Loucy (cell line): ENCODE measurements around the gene DOK7.

Source experiments
- H2AFZ ChIP-seq: fragments of 200-600 bp; sonication (generic); 2 replicates; pipeline ENCODE4 v1.6.0; 2016; ENCODE audit warnings: antibody characterized with exemption, mild to moderate bottlenecking, low read length, moderate library complexity
- H3F3A ChIP-seq: fragments of 200-600 bp; 2 replicates; pipeline ENCODE4 v1.6.0; 2016; ENCODE audit warnings: antibody characterized with exemption, low read depth, mild to moderate bottlenecking
- H3K27me3 ChIP-seq: fragments of 200-600 bp; sonication (generic); 2 replicates; pipeline ENCODE4 v1.6.1; 2014; ENCODE audit warnings: low read length, mild to moderate bottlenecking; ENCODE audit not compliant: insufficient read depth, poor library complexity, severe bottlenecking
- H3K36me3 ChIP-seq: fragments of 200-600 bp; sonication (generic); 2 replicates; pipeline ENCODE4 v1.6.1; 2016; ENCODE audit warnings: low read length; ENCODE audit not compliant: insufficient read depth
- H3K4me1 ChIP-seq: fragments of 200-600 bp; sonication (generic); 2 replicates; pipeline ENCODE4 v1.5.1; 2014; ENCODE audit warnings: low read length, mild to moderate bottlenecking; ENCODE audit not compliant: insufficient read depth, poor library complexity, severe bottlenecking
- H3K4me2 ChIP-seq: fragments of 200-600 bp; sonication (generic); 2 replicates; pipeline ENCODE4 v1.6.0; 2014; ENCODE audit warnings: antibody characterized with exemption, low read length, low read depth, mild to moderate bottlenecking; ENCODE audit not compliant: poor library complexity, severe bottlenecking
- H3K4me3 ChIP-seq: fragments of 200-600 bp; sonication (generic); 2 replicates; pipeline ENCODE4 v1.5.1; 2014; ENCODE audit warnings: low read length, mild to moderate bottlenecking, mixed read lengths; ENCODE audit not compliant: poor library complexity, severe bottlenecking
- H3K79me2 ChIP-seq: fragments of 200-600 bp; sonication (generic); 2 replicates; pipeline ENCODE4 v1.6.1; 2014; ENCODE audit warnings: low read length; ENCODE audit not compliant: insufficient read depth
- H3K9ac ChIP-seq: fragments of 200-600 bp; sonication (generic); 2 replicates; pipeline ENCODE4 v1.6.0; 2014; ENCODE audit warnings: mild to moderate bottlenecking, low read depth, low read length, moderate library complexity; ENCODE audit not compliant: poor library complexity, severe bottlenecking
- H3K9me2 ChIP-seq: fragments of 200-600 bp; sonication (generic); replicated peaks from 2 replicates; pipeline ENCODE4 v1.6.1; 2016; ENCODE audit warnings: low read depth, low read length, mixed read lengths
- H3K9me3 ChIP-seq: fragments of 200-600 bp; sonication (generic); 2 replicates; pipeline ENCODE4 v1.6.1; 2014; ENCODE audit warnings: mild to moderate bottlenecking, antibody characterized with exemption, low read length, low read depth; ENCODE audit not compliant: insufficient read depth
- H4K20me1 ChIP-seq: fragments of 200-600 bp; sonication (generic); 2 replicates; pipeline ENCODE4 v1.6.0; 2014; ENCODE audit warnings: antibody characterized with exemption, low read length, mild to moderate bottlenecking; ENCODE audit not compliant: insufficient read depth, poor library complexity, severe bottlenecking
- EZH2phosphoT487 ChIP-seq: fragments of 200-600 bp; IDR thresholded peaks from 2 replicates; pipeline ENCODE4 v1.6.1; 2018; ENCODE audit warnings: antibody characterized with exemption, mild to moderate bottlenecking, moderate library complexity, borderline replicate concordance
- TF ChIP-seq, protein P1 (sequence below): fragments of 200-600 bp; sonication (generic); conservative IDR thresholded peaks from 2 replicates; pipeline ENCODE4 v1.5.1; 2014; ENCODE audit warnings: mild to moderate bottlenecking, antibody characterized with exemption, low read length

Gene DOK7

DNA sequence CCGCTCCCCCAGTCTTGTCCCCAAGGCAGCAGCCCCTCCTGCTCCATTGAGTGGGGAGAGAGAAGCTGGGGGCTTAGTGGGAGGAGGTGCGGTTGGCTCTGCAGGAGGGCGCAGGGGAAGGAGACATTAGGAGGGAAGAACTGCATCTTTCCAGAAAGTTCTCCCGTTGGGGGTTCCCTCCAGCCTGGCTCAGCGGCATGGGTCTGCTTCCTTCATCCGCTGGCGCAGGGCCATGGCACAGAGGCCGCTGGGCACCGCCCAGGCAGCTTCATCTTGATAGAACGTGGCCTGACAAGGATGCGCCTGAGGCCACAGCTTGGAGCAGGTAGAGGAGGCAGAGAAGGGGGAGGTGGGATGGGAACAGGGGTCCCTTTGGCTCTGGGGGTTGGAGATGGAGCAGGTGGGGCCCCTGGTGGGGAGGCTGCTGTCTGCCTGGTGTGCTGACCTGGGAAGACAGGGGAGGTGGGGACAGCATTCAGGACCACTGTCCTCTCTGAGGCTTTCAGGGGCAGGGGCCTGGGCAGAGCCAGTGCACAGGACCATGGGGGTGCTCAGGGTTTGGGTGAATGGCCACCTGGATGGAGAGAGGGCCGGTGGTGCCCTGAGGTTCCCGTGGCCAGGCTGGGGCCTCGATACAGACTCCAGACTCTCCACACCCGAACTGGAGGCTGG is 12.1 kb downstream of the DOK7 start:
- Histone ChIP-seq H3K4me1 (no peaks in the 10 kb centered on the region), H3K79me2 (no peaks in the 10 kb centered on the region), H3K9ac (no peak overlapping the region), H3K4me3 (no peak overlapping the region), H3K9me3 (no peaks in the 10 kb centered on the region), H3K36me3 (no peaks in the 10 kb centered on the region), H3K9me2 (no peaks in the 10 kb centered on the region), H2AFZ (no peak overlapping the region), H3K27me3 (no peaks in the 10 kb centered on the region), H3F3A (no peaks in the 10 kb centered on the region), H3K4me2 (no peak overlapping the region), H4K20me1 (no peaks in the 10 kb centered on the region)
- TF ChIP-seq, protein P1, sequence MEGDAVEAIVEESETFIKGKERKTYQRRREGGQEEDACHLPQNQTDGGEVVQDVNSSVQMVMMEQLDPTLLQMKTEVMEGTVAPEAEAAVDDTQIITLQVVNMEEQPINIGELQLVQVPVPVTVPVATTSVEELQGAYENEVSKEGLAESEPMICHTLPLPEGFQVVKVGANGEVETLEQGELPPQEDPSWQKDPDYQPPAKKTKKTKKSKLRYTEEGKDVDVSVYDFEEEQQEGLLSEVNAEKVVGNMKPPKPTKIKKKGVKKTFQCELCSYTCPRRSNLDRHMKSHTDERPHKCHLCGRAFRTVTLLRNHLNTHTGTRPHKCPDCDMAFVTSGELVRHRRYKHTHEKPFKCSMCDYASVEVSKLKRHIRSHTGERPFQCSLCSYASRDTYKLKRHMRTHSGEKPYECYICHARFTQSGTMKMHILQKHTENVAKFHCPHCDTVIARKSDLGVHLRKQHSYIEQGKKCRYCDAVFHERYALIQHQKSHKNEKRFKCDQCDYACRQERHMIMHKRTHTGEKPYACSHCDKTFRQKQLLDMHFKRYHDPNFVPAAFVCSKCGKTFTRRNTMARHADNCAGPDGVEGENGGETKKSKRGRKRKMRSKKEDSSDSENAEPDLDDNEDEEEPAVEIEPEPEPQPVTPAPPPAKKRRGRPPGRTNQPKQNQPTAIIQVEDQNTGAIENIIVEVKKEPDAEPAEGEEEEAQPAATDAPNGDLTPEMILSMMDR: no peak
- no peak for TF ChIP-seq EZH2phosphoT487

DNA sequence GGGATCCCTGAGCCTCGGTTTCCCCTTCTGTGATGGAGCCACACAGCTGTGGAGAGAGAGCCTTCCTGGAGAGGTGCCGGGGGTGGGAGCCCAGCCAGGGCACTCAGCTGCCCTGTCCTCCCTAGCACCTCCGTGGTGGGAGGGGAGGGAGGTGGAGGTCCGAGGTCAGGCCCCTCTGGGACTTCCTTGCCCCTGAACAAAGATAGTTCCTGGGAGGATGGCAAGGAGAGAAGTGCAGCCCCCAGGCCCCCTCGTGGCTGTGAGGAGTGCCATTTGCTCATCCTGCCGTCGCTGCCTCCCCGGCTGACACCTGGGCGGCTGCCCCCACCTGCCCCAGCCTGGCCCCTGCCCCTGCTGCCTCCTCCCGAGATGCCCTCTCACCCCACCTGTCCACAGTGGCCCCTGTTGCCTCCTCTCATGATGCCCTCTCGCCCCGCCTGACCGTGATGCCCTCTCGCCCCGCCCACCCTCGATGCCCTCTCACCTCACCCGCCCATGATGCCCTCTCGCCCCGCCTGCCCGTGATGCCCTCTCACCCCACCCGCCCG is 12.7 kb downstream of the DOK7 start:
- Histone ChIP-seq H4K20me1 (no peaks in the 10 kb centered on the region), H3K4me2 (no peak overlapping the region), H3K9me3 (no peaks in the 10 kb centered on the region), H3K9me2 (no peaks in the 10 kb centered on the region), H3K4me1 (no peaks in the 10 kb centered on the region), H2AFZ (no peak overlapping the region), H3K9ac (no peak overlapping the region), H3K27me3 (no peaks in the 10 kb centered on the region), H3F3A (no peaks in the 10 kb centered on the region), H3K79me2 (no peaks in the 10 kb centered on the region), H3K36me3 (no peaks in the 10 kb centered on the region), H3K4me3 (no peak overlapping the region)
- no peak for TF ChIP-seq EZH2phosphoT487
- TF ChIP-seq, protein P1: no peak

DNA sequence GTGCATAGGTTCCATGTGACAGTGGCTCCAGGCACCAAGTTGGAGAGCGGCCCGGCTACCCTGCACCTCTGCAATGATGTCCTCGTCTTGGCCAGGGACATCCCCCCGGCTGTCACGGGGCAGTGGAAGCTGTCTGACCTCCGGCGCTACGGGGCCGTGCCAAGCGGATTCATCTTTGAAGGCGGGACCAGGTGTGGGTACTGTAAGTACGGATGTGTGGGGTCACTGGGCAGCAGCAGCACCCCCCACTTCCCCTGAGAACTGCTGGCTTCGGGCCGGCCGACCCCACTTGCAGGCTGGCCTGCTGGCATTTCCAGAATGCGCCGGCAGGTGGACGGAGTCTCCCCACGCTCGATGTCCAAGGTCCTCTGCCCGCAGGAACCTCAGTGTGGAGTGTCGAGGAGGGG is 13.2 kb downstream of the DOK7 start:
- no peak for TF ChIP-seq EZH2phosphoT487
- TF ChIP-seq, protein P1: no peak
- H3K27me3 ChIP-seq: no peaks in the 10 kb centered on the region

More for the DNA sequence above, 13.2 kb downstream of the DOK7 start:
- Histone ChIP-seq H4K20me1 (no peaks in the 10 kb centered on the region), H2AFZ (no peak overlapping the region), H3K79me2 (no peaks in the 10 kb centered on the region), H3K9me2 (no peaks in the 10 kb centered on the region), H3K4me2 (no peak overlapping the region), H3F3A (no peaks in the 10 kb centered on the region), H3K9me3 (no peaks in the 10 kb centered on the region), H3K9ac (no peak overlapping the region), H3K4me1 (no peaks in the 10 kb centered on the region), H3K4me3 (no peak overlapping the region), H3K36me3 (no peaks in the 10 kb centered on the region)
